ENCODE data around the gene IL3. TPM values are rescaled to one million over a fixed set of nuclear protein-coding genes. Genes with fewer than 3 reads are reported as not detected.

The IL3 gene
- total and polyA plus RNA-seq, 9 of the 15 experiments (the other 6 are each of a cell fraction or from before 2014, with no cell fraction given): not detected

GRCh38 chr5:132086277-132086794 lies 25.9 kb downstream of the IL3 start (continued):
- TF ChIP-seq NR0B1 (IDR thresholded peaks at IDR 0.05; ENCODE audit: partially characterized antibody) (no peak), E2F4 (CRISPR knock-in tag; IDR thresholded peaks at IDR 0.05; ENCODE audit: low read depth) (no peak), POLR2H (tag; IDR thresholded peaks at IDR 0.05; ENCODE audit: low read depth) (no peak), CC2D1A (IDR thresholded peaks at IDR 0.05) (no peak), ZNF277 (CRISPR knock-in tag; IDR thresholded peaks at IDR 0.05; ENCODE audit: borderline replicate concordance) (no peak), CBX3 (IDR thresholded peaks at IDR 0.05; ENCODE audit: borderline replicate concordance in 1 of 2, low read length in 2 of 2) (no peak), ID3 (CRISPR knock-in tag; IDR thresholded peaks at IDR 0.05) (no peak), ID3 (tag; IDR thresholded peaks at IDR 0.05) (0 out of 2 replicates have a peak, but pooled peaks have one; percentile 35), RBBP5 (IDR thresholded peaks at IDR 0.05; ENCODE audit: borderline replicate concordance, insufficient read depth, low read length, poor library complexity, severe bottlenecking) (no peak), ZNF445 (CRISPR knock-in tag; IDR thresholded peaks at IDR 0.05; ENCODE audit: low read depth) (no peak), ZNF175 (CRISPR knock-in tag; IDR thresholded peaks at IDR 0.05; ENCODE audit: low read depth) (peak; percentile 75; the same call in 1 of the 2 replicates), HMG20A (CRISPR knock-in tag; conservative IDR thresholded peaks at IDR 0.05) (no peak), TCF7L2 (IDR thresholded peaks at IDR 0.05; ENCODE audit: low read depth, low read length) (no peak), MAFK (IDR thresholded peaks at IDR 0.05; ENCODE audit: low read length) (no peak)
- TF ChIP-seq, protein P1, sequence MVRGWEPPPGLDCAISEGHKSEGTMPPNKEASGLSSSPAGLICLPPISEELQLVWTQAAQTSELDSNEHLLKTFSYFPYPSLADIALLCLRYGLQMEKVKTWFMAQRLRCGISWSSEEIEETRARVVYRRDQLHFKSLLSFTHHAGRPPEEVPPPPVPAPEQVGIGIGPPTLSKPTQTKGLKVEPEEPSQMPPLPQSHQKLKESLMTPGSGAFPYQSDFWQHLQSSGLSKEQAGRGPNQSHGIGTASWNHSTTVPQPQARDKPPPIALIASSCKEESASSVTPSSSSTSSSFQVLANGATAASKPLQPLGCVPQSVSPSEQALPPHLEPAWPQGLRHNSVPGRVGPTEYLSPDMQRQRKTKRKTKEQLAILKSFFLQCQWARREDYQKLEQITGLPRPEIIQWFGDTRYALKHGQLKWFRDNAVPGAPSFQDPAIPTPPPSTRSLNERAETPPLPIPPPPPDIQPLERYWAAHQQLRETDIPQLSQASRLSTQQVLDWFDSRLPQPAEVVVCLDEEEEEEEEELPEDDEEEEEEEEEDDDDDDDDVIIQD (CRISPR knock-in tag; IDR thresholded peaks at IDR 0.05): no peak
- TF ChIP-seq, protein P2, sequence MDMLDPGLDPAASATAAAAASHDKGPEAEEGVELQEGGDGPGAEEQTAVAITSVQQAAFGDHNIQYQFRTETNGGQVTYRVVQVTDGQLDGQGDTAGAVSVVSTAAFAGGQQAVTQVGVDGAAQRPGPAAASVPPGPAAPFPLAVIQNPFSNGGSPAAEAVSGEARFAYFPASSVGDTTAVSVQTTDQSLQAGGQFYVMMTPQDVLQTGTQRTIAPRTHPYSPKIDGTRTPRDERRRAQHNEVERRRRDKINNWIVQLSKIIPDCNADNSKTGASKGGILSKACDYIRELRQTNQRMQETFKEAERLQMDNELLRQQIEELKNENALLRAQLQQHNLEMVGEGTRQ (CRISPR knock-in tag; IDR thresholded peaks at IDR 0.05): peak; percentile 44
- TF ChIP-seq, protein P3, sequence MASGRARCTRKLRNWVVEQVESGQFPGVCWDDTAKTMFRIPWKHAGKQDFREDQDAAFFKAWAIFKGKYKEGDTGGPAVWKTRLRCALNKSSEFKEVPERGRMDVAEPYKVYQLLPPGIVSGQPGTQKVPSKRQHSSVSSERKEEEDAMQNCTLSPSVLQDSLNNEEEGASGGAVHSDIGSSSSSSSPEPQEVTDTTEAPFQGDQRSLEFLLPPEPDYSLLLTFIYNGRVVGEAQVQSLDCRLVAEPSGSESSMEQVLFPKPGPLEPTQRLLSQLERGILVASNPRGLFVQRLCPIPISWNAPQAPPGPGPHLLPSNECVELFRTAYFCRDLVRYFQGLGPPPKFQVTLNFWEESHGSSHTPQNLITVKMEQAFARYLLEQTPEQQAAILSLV (tag; IDR thresholded peaks at IDR 0.05): no peak

Measured in K562 (cell line).